NCI-H748 (cell line): Measurements from ENCODE around the gene IFFO2.
"Not testable (repeated sequence)": the region's sequence is repeated elsewhere in the genome, so short reads cannot be mapped to it uniquely, and the experiment has no call there.

Experiments
- DNase-seq: peaks from one replicate; lab custom pipeline; 2025; ENCODE audit not compliant: unreplicated experiment; lab: John Stamatoyannopoulos, UW

IFFO2 gene

DNA sequence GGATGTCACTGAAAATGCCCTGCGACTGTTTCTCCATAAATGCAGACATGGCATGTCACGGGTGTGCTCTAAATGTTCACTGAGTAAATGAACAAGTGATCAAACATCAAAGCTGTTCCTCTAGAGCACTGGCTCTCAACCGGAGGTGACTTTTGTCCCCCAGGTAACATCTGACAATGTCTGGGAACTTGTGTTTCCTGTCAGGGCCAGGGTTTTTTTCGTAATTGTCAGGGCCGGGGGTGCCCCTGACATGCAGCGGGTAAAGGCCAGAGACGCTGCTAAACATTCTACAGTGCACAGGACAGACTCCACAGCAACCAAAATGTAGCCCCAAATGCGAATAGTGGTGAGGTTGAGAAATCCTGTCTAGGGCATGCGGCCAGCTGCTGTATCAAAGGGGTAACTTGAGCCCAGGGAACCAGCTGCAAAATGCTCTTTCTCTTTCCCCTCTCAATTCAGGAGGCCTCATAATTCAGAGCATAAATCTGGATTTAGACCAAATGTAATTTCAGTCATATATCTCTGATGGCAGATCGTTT lies 56.1 kb downstream of the IFFO2 start:
- no peak for DNase-seq

DNA sequence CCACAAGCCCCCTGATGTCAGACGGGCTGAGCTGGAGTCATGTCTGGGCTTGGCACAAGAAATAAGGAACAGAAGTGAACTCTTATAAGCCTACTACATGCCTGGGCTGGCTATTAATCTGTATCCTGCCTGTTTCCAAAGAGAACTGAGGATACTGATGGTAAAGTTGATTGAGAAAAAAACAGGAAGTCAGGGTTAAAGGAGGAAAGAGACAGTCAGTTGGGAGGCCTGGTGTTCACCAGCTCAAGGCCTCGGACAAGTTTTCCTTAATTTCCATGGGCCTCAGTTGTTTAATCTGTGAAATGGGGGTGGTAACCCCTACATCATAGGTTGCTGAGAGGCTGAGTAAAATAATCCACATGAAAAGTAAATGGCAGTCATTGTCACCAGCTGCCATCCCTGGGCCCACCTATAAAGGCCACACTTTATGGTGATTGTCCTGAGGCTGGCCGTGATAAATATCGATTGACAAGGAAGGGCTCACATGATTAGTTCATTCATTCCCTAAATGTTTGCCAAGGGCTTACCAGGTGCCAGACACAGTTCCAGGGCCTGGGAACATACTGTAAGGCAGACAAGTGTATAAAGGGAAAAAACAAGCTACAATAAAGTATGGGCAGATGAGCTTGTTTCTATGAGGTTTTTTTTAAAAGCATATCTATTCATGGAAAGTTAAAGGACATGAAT lies 57.0 kb downstream of the IFFO2 start:
- no peak for DNase-seq

DNA sequence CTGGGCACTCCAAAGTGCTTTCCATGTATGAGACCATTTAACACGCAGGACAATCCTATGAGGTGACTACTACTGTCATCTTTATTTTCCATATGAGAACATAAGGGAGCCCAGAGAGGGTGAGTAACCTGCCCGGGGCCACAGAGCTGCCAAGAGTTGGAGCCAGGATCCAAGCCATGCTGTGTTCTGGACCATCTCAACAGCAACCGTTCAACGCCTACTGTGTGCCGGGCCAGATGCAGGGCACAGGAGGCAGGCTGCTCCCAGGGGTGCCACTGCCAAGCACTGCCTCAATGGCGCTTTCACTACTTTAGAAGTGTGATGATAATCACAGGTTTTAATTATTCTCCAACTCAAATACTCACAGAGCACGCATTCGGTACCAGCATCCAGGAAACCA lies 57.9 kb downstream of the IFFO2 start:
- no peak for DNase-seq

DNA sequence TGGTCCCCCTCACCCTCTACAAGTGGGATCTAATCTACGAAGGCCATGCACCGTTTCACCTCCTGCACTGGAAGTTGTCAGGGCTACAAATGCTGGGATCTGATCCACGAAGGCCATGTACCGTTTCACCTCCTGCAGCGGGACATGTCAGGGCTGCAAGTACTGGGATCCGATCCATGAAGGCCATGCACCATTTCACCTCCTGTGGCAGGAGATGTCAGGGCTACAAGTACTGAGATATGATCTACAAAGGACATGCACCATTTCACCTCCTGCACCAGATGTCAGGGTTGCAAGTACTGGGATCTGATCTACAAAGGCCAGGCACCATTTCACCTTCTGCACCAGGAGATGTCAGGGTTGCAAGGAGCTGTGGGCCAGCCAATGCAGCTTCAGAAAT lies 61.2 kb downstream of the IFFO2 start:
- no peak for DNase-seq

DNA sequence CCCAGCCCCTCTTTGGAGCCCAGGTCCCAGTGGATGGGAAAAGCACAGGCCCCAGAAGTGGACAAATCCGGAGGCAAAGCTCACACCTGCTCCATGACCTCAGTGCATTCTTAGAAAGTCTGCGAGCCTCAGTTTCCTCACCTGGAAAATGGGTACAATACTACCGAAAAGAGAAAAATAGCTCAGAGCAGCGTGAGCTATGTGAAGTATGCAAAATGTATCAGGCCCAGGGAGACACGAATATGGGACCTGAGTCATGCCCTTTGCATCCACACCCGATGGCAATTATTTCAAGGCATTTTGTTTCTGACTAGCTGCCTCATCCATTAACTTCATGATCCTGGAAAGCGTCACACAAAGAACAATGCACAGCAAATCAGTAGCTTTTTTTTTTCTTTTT lies 63.4 kb downstream of the IFFO2 start:
- no peak for DNase-seq

DNA sequence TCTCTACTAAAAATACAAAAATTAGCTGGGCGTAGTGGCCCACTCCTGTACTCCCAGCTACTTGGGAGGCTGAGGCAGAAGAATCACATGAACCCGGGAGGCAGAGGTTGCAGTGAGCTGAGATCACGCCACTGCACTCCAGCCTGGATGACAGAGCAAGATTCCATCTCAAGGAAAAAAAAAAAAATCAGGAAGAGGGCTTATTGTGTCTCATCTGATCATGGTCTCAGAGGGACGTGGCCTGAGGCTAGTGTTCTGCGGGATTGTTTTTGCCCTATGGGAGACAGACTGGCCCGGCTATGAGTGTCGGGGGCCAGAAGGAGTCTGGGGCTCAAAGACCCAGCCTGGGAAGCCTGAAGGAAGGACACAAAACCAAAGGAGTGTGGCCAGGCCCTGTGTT lies 64.6 kb downstream of the IFFO2 start:
- DNase-seq = not testable (repeated sequence)

DNA sequence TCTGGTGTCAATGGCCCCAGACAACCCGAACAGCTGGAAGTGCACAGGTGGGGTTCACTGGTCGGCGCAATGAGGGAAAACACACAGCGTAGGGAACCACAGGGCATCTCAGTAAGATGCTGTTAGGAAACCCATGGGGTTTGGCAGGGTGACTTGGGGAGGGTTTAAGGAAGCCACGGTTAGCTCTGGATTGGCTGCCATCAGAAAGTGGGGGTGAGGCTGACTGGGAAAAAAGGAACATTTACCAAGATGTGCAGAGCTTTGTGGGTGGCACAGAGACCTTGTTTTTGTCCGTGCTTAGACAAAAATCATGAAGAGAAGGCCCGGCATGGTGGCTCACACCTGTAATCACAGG lies 65.1 kb downstream of the IFFO2 start:
- no peak for DNase-seq

DNA sequence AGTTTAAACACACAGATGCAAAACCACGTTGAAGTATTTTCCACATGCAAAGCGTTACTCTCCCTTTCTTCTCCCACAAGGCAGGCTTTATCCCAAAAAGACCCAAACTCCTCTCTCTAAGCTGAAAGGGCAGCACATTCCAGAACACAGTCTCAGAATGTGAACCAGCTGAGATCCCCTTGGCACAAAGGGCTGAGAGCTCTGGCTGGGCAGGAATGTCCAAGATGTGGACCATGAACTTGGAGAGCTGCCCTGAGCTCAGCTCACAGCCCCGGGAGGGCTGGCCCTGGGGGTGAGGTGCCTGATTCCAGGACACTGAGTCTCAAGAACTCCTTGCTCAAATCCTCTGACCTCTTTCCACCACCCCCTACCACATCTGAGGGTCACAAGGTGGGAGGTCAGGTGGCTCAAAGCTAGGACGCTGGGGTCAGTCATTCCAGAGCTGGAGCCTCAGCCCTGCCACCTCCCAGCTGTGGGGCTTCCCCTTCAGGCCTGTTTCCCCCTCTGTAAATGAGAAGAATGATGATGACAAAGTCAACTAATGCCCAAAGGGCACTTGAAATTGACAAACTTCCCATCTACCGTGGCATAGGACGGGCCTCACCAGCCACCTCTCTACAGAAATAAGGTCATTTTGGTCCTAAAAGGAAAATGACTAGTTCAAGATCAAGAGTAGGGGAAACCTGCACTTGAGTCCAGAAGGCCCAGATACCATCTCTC lies 65.6 kb downstream of the IFFO2 start:
- DNase-seq = no peak

DNA sequence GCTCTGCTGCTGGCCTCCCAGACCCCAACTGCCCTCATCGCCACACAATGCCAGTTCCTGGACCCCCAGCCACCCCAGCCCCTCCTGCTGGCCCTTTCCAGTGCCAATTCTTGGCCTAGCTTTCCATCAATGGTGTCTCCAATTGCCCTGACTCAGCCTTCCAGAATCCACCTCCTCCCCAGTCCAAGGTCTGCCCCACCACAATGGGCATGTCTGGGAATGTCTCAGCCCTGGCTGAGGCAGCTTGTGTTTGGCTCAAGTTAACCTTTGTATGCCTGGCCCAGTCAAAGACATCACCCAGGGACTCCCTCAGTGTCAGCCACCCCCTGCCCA lies 70.5 kb downstream of the IFFO2 start:
- DNase-seq = no peak

DNA sequence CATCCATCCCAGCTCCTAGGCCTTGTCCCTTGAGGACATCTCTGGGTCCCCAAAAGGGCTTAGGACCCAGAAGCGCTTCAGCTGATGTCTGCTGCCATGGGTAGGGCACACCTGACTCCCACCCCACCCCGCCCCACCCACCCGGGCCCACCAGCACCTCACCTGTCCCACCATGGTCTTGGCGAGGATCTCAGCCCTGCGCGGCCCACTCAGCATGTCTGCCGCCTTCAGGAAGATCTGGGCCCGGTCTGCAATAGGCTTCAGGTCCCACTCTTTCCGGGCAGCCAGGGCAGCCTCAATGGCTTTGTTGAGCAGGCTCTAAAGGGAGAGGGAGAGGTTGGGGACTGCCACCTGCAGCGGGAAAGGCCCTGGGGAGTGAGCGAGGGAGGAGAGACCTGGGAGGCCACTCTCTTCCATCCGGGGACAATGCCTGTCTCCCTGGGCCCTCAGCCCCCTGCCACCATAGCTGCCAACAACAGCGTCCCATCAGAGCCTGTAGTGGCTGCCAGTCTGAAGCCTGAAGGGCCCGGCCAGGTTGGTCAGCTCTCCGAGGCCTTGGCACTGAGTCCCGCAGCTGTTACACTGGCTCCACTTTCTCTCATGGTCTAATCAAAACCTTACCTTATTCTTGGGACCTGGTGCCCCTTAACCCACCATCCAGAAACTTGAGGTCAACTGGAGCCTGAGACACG lies 71.0 kb downstream of the IFFO2 start:
- DNase-seq = no peak

DNA sequence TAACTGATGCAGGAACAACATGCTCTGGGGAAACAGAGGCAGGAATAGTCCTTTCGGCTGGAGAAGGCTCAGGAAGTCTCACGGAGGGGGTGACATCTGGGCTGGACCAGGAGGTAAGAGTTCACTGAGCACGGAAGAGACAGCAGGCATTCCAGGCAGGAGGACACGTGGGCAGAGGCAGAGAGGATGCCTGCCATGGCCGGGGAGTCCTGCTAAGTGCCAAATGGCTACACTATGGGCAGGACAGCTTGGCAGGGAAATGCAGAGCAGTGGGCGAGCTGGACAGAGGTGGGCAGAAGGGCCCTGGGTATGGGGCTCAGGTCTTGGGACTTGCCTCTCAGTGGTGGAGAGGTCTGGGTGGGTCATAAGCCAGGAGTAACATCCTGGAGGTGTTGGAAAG lies 71.7 kb downstream of the IFFO2 start:
- no peak for DNase-seq

DNA sequence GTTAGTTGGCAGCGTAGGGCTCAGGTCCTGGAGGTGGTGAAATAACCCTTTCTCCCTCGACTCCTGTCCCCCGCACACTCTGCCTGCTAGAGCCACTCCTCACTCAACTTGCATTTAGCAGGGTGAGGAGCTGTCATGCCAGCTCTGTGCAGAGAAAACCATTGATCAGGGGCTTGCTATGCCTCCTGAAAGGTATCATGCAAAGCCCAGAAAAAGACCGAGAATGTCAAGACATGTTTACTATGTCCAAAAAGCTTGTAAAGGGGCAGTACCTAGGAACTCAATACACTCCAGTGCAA lies 72.1 kb downstream of the IFFO2 start:
- DNase-seq = no peak

DNA sequence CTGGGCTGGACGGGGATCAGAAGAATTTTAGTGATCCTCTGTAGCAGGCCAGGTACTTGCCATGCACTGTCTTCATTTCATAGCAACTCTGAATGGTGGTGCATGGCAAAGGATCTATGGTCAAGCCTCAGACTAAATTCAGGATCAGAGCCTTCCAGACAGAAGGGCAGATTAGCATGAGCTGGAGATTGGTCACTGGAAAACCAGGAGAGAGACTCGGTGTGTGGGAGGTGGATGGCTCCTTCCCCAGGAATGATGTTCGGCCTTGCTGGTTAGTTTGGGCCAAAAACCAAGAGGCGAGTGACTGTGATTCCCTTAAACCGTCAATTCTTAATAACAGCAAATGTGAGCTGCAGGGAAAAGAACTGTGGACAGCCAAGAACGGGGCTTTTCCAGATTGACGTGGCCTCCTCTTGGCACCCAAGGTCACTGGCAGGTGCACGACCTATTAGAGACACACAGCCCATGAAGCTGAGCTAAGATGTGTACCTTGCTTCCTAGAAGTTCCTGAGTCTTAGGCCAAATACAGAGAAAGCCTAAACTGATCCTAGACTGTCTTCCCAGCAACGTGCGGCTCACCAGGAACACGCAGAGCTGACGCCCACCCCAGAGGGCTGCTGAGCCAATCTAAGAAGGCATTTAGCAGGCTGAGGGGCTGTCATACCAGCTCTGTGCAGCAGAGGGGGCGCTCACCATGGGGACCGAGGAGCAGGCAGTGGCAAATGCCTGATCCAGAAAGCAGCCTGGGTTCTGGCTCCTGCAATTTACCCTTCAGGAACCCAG lies 72.6 kb downstream of the IFFO2 start:
- DNase-seq = peak; percentile 46

DNA sequence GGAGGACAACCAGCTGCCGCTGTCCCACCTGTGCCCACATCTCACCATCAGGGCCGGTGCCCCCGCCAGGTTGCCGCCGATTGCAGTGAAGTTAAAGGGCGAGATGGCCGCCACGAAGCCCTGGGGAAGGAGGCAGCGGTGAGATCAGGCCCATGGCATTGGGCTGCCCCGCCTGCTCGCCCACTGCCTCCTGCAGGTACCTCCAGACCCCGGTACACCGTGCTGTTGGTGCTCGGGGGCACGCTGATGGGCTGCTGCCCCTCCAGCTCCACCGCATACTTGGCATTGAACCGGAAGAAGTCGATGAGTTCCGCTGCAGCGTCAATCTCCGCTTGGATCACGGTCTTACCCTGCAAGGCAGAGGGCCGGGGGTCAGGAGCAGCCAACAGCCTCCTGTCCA lies 73.4 kb downstream of the IFFO2 start:
- no peak for DNase-seq

DNA sequence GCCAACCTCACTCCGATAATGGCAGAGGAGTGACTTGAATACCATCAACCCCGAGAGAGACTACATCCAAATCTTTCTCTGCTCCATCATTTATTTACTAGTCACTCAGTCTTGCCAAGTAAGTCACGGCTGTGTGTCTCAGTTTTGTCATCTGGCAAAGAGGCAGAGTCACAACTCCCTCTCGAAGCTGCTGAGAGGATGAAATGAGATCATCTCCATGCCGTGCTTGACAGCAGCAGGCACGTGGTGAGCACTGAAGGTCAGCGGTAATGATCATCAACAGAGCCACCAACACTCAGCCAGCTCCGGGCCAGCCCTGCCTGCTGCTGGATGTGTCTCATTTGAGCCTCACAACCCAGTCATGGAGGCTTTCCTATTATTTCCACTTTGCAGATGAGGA lies 74.0 kb downstream of the IFFO2 start:
- DNase-seq = no peak

DNA sequence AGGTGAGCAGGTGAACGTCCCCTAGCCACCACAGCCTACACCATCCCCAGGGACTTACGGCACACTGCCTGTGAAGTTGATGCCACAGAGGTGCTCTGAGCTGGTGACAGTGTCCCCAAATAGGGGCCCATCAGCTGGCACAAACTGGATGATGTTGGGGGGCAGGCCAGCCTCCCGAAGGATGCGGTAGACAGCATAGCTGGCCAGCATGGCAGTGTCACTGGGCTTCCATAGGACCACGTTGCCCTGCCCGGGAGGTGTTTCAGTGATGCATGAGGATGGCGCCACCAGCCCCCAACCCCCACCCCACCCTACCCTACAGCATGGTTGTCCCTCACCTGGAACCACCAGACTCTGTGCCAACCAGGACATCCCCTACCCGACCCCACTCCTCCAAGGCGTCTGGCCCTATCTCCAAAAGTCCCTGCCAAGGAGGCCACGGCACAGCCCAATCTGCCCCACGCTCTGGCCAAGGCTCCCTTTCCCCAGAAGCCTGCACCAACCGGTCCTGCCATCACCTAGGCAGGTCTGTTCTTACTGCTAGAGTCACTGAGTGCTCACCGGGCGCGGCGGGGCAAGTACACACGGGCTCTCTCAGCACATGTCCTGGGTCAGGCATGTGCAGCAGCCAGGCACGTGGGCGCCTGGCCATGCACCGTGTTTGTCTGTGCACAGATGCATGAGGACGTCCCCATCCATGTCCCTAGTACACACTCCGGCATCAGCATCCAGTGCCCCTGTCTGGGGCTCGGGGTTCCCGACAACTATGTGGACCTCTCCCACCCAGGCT lies 74.6 kb downstream of the IFFO2 start:
- DNase-seq = no peak

DNA sequence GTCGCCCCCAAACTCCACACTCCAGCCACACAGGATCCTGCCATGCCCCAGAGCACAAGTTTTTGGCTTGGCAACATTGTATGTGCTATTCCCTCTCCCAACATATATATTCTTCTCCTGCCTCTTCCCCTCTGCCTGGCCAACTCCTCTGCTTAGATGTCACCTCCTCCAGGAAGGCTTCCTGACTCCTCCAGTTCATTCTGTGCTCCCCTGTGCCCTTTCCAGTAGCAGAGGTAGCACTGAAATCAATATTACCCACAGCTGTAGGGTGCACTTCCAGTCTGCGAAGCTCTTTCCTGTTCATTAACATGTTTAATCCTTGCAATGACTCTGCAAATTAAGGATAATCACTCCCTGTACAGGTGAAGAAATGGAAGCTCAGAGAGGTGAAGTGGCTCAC lies 75.3 kb downstream of the IFFO2 start:
- DNase-seq = no peak

DNA sequence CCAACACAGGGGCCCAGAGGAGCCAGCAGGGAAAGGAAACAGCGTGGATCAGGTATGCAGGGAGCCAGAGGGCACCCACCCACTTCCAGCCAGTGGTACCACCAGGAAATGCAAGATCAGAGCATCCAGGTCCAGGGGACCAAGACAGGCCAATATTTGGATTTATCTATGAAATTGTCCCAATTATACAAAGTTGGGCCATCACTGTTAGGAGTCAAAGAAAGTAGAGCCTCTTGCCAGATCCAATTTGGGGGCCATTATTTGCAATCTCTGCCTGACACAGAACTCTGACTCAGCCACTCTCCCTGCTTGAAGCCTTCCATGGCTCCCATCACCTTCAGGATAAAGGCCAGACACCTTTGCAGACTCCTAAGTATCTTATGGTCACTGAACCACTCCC lies 75.9 kb downstream of the IFFO2 start:
- no peak for DNase-seq

DNA sequence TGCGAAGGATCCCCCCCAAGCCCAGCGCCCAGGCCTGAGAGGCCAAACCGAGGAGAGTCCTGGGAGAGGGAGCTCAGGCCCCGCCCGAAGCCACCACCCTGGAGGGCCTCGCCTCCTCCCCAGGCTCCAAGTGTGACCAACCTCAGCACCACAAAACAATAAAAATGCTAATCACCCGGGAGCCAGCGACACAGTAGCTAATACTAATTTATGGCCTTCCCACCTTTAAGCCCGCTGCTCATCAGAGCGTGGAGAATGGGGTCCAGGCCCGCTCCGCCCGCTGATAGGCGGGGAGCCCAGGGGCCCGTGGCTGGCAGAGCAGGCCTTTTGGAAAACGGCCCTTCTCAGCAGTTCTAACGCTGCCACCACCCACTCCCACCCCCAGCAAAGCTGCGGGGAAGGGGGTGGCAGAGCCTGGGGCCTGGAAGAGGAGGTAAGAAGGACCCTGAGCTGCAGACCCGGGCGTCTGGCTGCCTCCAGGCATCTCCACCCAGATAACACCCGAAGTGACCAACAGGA lies 76.6 kb downstream of the IFFO2 start:
- no peak for DNase-seq

DNA sequence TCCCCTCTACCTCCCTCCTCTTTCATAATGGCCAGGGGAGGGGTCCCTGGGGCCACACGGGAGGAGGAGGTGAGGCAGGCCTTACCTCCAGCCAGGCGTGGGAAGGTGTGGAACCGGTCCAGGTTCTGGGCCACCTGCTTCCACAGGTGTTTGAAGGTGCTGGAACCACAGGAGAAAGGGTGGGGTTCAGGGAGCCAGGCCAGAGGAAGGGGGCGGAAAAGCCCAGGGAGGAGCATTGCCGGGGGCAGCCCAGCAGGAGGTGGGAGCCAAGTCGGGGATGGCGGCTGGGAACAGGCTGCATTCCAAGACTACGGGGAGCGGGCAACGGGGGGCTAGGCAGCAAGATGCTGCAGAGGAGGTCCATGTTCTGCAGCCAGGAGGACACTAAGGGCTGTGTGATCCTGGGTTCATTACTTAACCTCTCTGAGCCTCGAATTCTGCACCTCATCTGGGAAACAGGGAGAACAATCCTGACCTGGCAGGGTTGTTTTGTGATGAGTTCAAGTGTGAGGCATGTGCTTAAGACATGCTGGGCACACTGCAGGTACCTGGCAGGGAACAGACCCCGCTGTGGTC lies 77.2 kb downstream of the IFFO2 start:
- DNase-seq = no peak
